Kidney (tissue), 14 donors: ENCODE results near the gene ALG3. TPM values are rescaled to one million over a fixed set of nuclear protein-coding genes. Genes with fewer than 3 reads are reported as not detected.

Experiments
- DNase-seq, 5 donors: peaks; one replicate each; pipeline ENCODE4 v3.0.0-alpha.2; 2013 to 2020
- FAIRE-seq: peaks from 2 replicates; lab custom pipeline; 2012; peaks lifted over from hg19 to GRCh38; lab: Jason Lieb, UNC
- H3K27ac ChIP-seq, 2 donors: one replicate each; pipeline ENCODE4 v1.7.0; 2013; ENCODE audit warnings: low read depth in 2 of 2, low read length in 2 of 2, inconsistent platforms in 1 of 2
- H3K27me3 ChIP-seq: one replicate; pipeline ENCODE4 v1.7.1; 2013; ENCODE audit warnings: low read length, inconsistent platforms; ENCODE audit not compliant: control insufficient read depth, insufficient read depth
- H3K36me3 ChIP-seq, 3 donors: one replicate each; pipeline versions ENCODE4 v1.7.0 to v1.7.1; 2013; ENCODE audit warnings: low read length in 3 of 3, control low read depth in 1 of 3, inconsistent platforms in 1 of 3; ENCODE audit not compliant: insufficient read depth in 3 of 3, control insufficient read depth in 2 of 3
- H3K4me1 ChIP-seq, 3 donors: one replicate each; pipeline versions ENCODE4 v1.7.0 to v1.7.1; 2013; ENCODE audit warnings: low read length in 3 of 3, inconsistent platforms in 1 of 3, low read depth in 1 of 3; ENCODE audit not compliant: control insufficient read depth in 2 of 3, insufficient read depth in 2 of 3
- H3K4me3 ChIP-seq, 3 donors: one replicate each; pipeline versions ENCODE4 v1.7.0 to v1.8.1; 2013; ENCODE audit warnings: low read length in 3 of 3, control low read depth in 1 of 3, inconsistent platforms in 1 of 3
- H3K9ac ChIP-seq, 3 donors: one replicate each; pipeline versions ENCODE4 v1.7.0 to v1.7.1; 2013; ENCODE audit warnings: low read length in 3 of 3, control low read depth in 1 of 3, inconsistent platforms in 1 of 3
- H3K9me3 ChIP-seq, 3 donors: one replicate each; pipeline versions ENCODE4 v1.7.0 to v1.7.1; 2013; ENCODE audit warnings: low read length in 3 of 3, control low read depth in 1 of 3, inconsistent platforms in 1 of 3; ENCODE audit not compliant: control insufficient read depth in 2 of 3, insufficient read depth in 1 of 3
- intact Hi-C: fragments of 100-400 bp; cut with DNase I; formaldehyde crosslinking; loops from one replicate; pipeline ENCODE4 v1.11.1; 2022
- polyA plus RNA-seq: library from polyadenylated mRNA; stranded (reverse); fragments of 350-450 nt; fragmentation: Illumina TruSeq; extraction: RNeasy Lipid Tissue Mini Kit (QIAGEN cat#74804); gene quantifications from one replicate; pipeline ENCODE4 v1.2.3, GENCODE V29; 2014; ENCODE audit warnings: low read depth, low replicate concordance; ENCODE audit not compliant: insufficient read depth
- total RNA-seq: library from RNA; stranded (reverse); fragmentation: NEBNext Ultra II Directional; extraction: Animal tissue kit (Norgen Biotek cat#: 25700); gene quantifications from one replicate; pipeline ENCODE4 v1.2.1, GENCODE V29; 2021
- TF ChIP-seq, protein P1 (sequence below): IDR thresholded peaks from 3 replicates; pipeline ENCODE4 v1.5.1; 2012; ENCODE audit warnings: mild to moderate bottlenecking, moderate library complexity, borderline replicate concordance; ENCODE audit not compliant: insufficient read depth; ENCODE audit errors: extremely low read depth
- donor health status: control.
- donor health status: control.
- donor health status: control.
- donor health status: control.
- donor health status: control.
- donor health status: DM: yes; HTN: yes; CAD: no.
- donor health status: Normal renal cell carcinoma (clear cell type).

Gene ALG3
- total and polyA plus RNA-seq, 2 donors from 2014 or later: 33.6 to 39.8 TPM

- no peak overlapping the region for H3K9ac ChIP-seq
- no peaks in the 10 kb centered on the region for H3K4me1 ChIP-seq
- no peaks in the 10 kb centered on the region for H3K36me3 ChIP-seq
- no peaks in the 10 kb centered on the region for H3K9me3 ChIP-seq
- FAIRE-seq: no peak
- DNase-seq: no peak
- no peaks in the 10 kb centered on the region for H3K27me3 ChIP-seq
- intact Hi-C loops: no loop called here
- no peak overlapping the region for H3K4me3 ChIP-seq
- TF ChIP-seq, protein P1, sequence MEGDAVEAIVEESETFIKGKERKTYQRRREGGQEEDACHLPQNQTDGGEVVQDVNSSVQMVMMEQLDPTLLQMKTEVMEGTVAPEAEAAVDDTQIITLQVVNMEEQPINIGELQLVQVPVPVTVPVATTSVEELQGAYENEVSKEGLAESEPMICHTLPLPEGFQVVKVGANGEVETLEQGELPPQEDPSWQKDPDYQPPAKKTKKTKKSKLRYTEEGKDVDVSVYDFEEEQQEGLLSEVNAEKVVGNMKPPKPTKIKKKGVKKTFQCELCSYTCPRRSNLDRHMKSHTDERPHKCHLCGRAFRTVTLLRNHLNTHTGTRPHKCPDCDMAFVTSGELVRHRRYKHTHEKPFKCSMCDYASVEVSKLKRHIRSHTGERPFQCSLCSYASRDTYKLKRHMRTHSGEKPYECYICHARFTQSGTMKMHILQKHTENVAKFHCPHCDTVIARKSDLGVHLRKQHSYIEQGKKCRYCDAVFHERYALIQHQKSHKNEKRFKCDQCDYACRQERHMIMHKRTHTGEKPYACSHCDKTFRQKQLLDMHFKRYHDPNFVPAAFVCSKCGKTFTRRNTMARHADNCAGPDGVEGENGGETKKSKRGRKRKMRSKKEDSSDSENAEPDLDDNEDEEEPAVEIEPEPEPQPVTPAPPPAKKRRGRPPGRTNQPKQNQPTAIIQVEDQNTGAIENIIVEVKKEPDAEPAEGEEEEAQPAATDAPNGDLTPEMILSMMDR: no peak
- H3K27ac ChIP-seq: no peak overlapping the region
These were observed 37.5 kb downstream of the ALG3 start for GRCh38 chr3:184211297-184211696.

DNA sequence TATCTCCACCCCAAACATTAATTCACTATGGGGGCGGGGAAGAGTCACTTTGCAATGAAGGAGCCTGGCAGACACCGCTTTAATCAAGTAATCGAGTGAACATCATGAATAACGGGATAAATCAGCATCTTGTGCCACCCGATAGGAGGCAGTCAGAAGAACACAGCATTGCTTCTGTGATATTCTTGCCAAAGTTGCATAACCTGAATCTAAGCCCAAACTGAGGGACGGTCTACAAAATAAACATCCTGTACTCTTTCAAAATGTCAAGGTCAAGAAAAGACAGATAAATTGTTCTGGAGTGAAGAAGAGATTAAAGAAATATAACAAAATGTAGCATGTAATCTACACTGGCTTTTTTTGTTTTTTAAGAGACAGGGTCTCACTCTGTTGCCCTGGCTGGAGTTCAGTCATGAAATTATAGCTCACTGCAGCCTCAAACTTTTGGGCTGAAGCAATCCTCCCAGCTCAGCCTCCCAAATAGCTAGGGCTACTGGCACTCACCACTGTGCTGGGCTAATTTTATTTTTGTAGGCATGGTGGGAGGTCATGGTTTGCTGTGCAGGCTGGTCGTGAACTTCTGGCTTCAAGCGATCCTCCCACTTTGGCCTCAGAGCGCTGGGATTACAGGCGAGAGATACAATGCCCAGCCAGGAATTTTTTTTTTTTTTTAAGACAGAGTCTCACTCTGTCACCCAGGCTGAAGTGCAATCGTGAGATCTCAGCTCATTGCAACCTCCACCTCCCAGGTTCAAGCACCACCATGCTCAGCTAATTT, 39.4 kb downstream of the ALG3 start:
- no peaks in the 10 kb centered on the region for H3K27me3 ChIP-seq
- TF ChIP-seq, protein P1: no peak
- H3K36me3 ChIP-seq: no peaks in the 10 kb centered on the region
- no peak overlapping the region for H3K9ac ChIP-seq
- H3K4me3 ChIP-seq: no peak overlapping the region
- DNase-seq: no peak
- H3K4me1 ChIP-seq: no peaks in the 10 kb centered on the region
- intact Hi-C loops: no loop called here
- no peaks in the 10 kb centered on the region for H3K9me3 ChIP-seq
- H3K27ac ChIP-seq: no peak overlapping the region
- no peak for FAIRE-seq

DNA sequence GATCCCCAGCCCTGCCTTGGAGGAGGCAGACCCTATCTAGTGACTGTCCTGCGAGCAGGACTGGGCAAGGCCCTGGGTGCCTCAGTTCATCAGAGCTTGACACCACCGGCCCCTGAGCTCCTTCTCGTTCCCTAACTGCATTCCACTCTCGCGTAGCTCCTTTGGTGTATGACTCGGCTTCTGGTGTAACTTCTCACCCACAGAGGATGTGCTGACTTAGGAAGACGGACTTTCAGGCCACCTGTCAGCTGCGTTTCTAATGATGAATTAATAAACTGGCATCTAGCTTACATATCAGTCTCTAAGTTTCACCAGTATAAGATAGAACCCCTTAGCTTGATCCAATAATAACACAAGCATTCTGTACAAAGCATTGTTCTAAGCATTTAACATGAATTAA, 45.2 kb downstream of the ALG3 start:
- H3K4me1 ChIP-seq: no peaks in the 10 kb centered on the region
- TF ChIP-seq, protein P1: no peak
- no peak overlapping the region for H3K9ac ChIP-seq
- no peaks in the 10 kb centered on the region for H3K27me3 ChIP-seq
- H3K27ac ChIP-seq: no peak overlapping the region
- FAIRE-seq (no peak), DNase-seq (no peak)
- no peaks in the 10 kb centered on the region for H3K9me3 ChIP-seq
- H3K36me3 ChIP-seq: no peaks in the 10 kb centered on the region
- H3K4me3 ChIP-seq: no peak overlapping the region
- intact Hi-C loops: no loop called here

- FAIRE-seq: no peak
These were observed 47.9 kb downstream of the ALG3 start for GRCh38 chr3:184200825-184201224.

More at GRCh38 chr3:184200825-184201224, 47.9 kb downstream of the ALG3 start:
- H3K4me3 ChIP-seq: no peak overlapping the region
- no peak for DNase-seq
- intact Hi-C loops: no loop called here
- TF ChIP-seq, protein P1: no peak
- H3K27ac ChIP-seq: no peak overlapping the region
- H3K9ac ChIP-seq: no peak overlapping the region
- no peaks in the 10 kb centered on the region for H3K27me3 ChIP-seq
- no peaks in the 10 kb centered on the region for H3K36me3 ChIP-seq
- H3K9me3 ChIP-seq: no peaks in the 10 kb centered on the region
- no peaks in the 10 kb centered on the region for H3K4me1 ChIP-seq
